IMR-90 (cell line): ENCODE measurements around the gene GAS7. TPM values are rescaled to one million over a fixed set of nuclear protein-coding genes. Genes with fewer than 3 reads are reported as not detected.

ENCODE experiments used
- ATAC-seq: fragments of 200-7000 bp; cut with Tn5 transposase; 2 replicates; pipeline ENCODE4 v1.9.1; 2020; ENCODE audit warnings: low read depth, mild to moderate bottlenecking, moderate library complexity
- BruUV-seq: library from RNA; stranded (reverse); fragments of 400-500 nt; replicated peaks from 2 replicates; lab custom pipeline; 2021; lab: Mats Ljungman, UMichigan
- CTCF ChIA-PET: fragments of 300-600 bp; formaldehyde crosslinking; extraction: SDS; loops from one replicate; lab custom pipeline; 2021; ENCODE audit warnings: antibody characterized with exemption; lab: Yijun Ruan, JAX
- POLR2A ChIA-PET: fragments of 300-600 bp; sonication (Branson Sonifier 250); formaldehyde crosslinking; loops from one replicate; lab custom pipeline; 2022; ENCODE audit warnings: antibody characterized with exemption; ENCODE audit not compliant: unreplicated experiment; lab: Charles Lee
- DNase-seq: peaks from one replicate; pipeline ENCODE4 v3.0.0; 2013
- H2AFZ ChIP-seq: replicated peaks from 2 replicates; pipeline ENCODE3; 2013; ENCODE audit warnings: low read length, mild to moderate bottlenecking; ENCODE audit not compliant: poor library complexity
- H2AK5ac ChIP-seq: 2 replicates; pipeline ENCODE4 v1.6.1; 2013; ENCODE audit warnings: low read depth, low read length, inconsistent platforms
- H2AK9ac ChIP-seq: replicated peaks from 2 replicates; pipeline ENCODE3; 2013; ENCODE audit warnings: mild to moderate bottlenecking, low read depth, low read length, moderate library complexity; ENCODE audit not compliant: poor library complexity
- H2BK120ac ChIP-seq: 2 replicates; pipeline ENCODE4 v1.6.1; 2013; ENCODE audit warnings: low read depth, low read length, inconsistent platforms
- H2BK15ac ChIP-seq: 3 replicates; pipeline ENCODE4 v1.6.1; 2013; ENCODE audit warnings: low read depth, low read length, inconsistent platforms
- H2BK20ac ChIP-seq: 2 replicates; pipeline ENCODE4 v1.6.1; 2013; ENCODE audit warnings: low read depth, mild to moderate bottlenecking, inconsistent platforms, low read length, moderate library complexity
- H2BK5ac ChIP-seq: 2 replicates; pipeline ENCODE4 v1.6.1; 2013; ENCODE audit warnings: mild to moderate bottlenecking, low read depth, low read length, inconsistent platforms; ENCODE audit not compliant: poor library complexity, severe bottlenecking
- H3K14ac ChIP-seq: replicated peaks from 2 replicates; pipeline ENCODE4 v1.6.1; 2013; ENCODE audit warnings: low read depth, low read length, inconsistent platforms
- H3K18ac ChIP-seq: 2 replicates; pipeline ENCODE4 v1.6.1; 2013; ENCODE audit warnings: low read depth, low read length, control low read depth
- H3K23ac ChIP-seq: 2 replicates; pipeline ENCODE4 v1.6.1; 2013; ENCODE audit warnings: low read depth, low read length, inconsistent platforms
- H3K27ac ChIP-seq: 2 replicates; pipeline ENCODE4 v1.5.1; 2013; ENCODE audit warnings: mild to moderate bottlenecking, control low read depth, low read length; ENCODE audit not compliant: insufficient read depth
- H3K27me3 ChIP-seq: 2 replicates; pipeline ENCODE4 v1.6.1; 2013; ENCODE audit warnings: low read length; ENCODE audit not compliant: control insufficient read depth, insufficient read depth
- H3K36me3 ChIP-seq: 2 replicates; pipeline ENCODE4 v1.6.1; 2013; ENCODE audit warnings: low read length, mixed read lengths; ENCODE audit not compliant: control insufficient read depth, insufficient read depth
- H3K4ac ChIP-seq: 2 replicates; pipeline ENCODE4 v1.6.1; 2013; ENCODE audit warnings: low read depth, low read length, inconsistent platforms
- H3K4me1 ChIP-seq: 2 replicates; pipeline ENCODE4 v1.6.1; 2013; ENCODE audit warnings: low read length, mixed read lengths; ENCODE audit not compliant: control insufficient read depth, insufficient read depth
- H3K4me2 ChIP-seq: 2 replicates; pipeline ENCODE4 v1.6.1; 2013; ENCODE audit warnings: low read depth, mild to moderate bottlenecking, control low read depth, low read length, moderate library complexity
- H3K4me3 ChIP-seq: 2 replicates; pipeline ENCODE4 v1.5.1; 2013; ENCODE audit warnings: low read depth, mild to moderate bottlenecking, control low read depth, low read length, moderate library complexity; ENCODE audit not compliant: insufficient read depth
- H3K56ac ChIP-seq: 2 replicates; pipeline ENCODE4 v1.6.1; 2013; ENCODE audit warnings: low read length, inconsistent platforms; ENCODE audit not compliant: insufficient read depth; ENCODE audit errors: extremely low read depth
- H3K79me1 ChIP-seq, 2 experiments: 2 replicates each; pipeline ENCODE4 v1.6.1; 2013; ENCODE audit warnings: low read length in 2 of 2, inconsistent platforms in 1 of 2, low read depth in 1 of 2
- H3K9ac ChIP-seq: 2 replicates; pipeline ENCODE4 v1.6.1; 2013; ENCODE audit warnings: low read depth, low read length, control low read depth
- H3K9me1 ChIP-seq: 2 replicates; pipeline ENCODE4 v1.6.1; 2013; ENCODE audit warnings: low read length, inconsistent platforms; ENCODE audit not compliant: insufficient read depth
- H3K9me3 ChIP-seq: 2 replicates; pipeline ENCODE4 v1.6.1; 2013; ENCODE audit warnings: low read length; ENCODE audit not compliant: control insufficient read depth, insufficient read depth
- H4K20me1 ChIP-seq: 2 replicates; pipeline ENCODE4 v1.6.1; 2013; ENCODE audit warnings: low read length, inconsistent platforms; ENCODE audit not compliant: insufficient read depth
- H4K5ac ChIP-seq: 2 replicates; pipeline ENCODE4 v1.6.1; 2013; ENCODE audit warnings: mild to moderate bottlenecking, low read depth, low read length, control low read depth
- H4K8ac ChIP-seq, 2 experiments: 2 replicates each; pipeline ENCODE4 v1.6.1; 2013; ENCODE audit warnings: low read depth in 2 of 2, low read length in 2 of 2, control low read depth in 1 of 2, inconsistent platforms in 1 of 2
- H4K91ac ChIP-seq: 2 replicates; pipeline ENCODE4 v1.6.1; 2013; ENCODE audit warnings: low read depth, low read length, inconsistent platforms; ENCODE audit not compliant: insufficient read depth
- CEBPB ChIP-seq: IDR thresholded peaks from 2 replicates; pipeline ENCODE4 v1.6.1; 2012; ENCODE audit warnings: low read depth, low read length, improper control_type of control experiment
- CHD1 ChIP-seq: IDR thresholded peaks from 2 replicates; pipeline ENCODE4 v1.6.1; 2012; ENCODE audit warnings: low read depth, low read length, improper control_type of control experiment
- ELK1 ChIP-seq: fragments of 150-350 bp; IDR thresholded peaks from 2 replicates; pipeline ENCODE4 v1.6.1; 2016; ENCODE audit warnings: low read depth, mild to moderate bottlenecking, low read length, moderate library complexity, borderline replicate concordance
- FOS ChIP-seq: fragments of 150-350 bp; IDR thresholded peaks from 2 replicates; pipeline ENCODE4 v1.6.1; 2016; ENCODE audit warnings: low read depth, low read length
- MAZ ChIP-seq: IDR thresholded peaks from 2 replicates; pipeline ENCODE4 v1.6.1; 2012; ENCODE audit warnings: low read depth, mild to moderate bottlenecking, low read length, improper control_type of control experiment, moderate library complexity, borderline replicate concordance
- MXI1 ChIP-seq: IDR thresholded peaks from 2 replicates; pipeline ENCODE4 v1.6.1; 2012; ENCODE audit warnings: low read depth, mild to moderate bottlenecking, low read length, moderate library complexity, borderline replicate concordance
- NFE2L2 ChIP-seq: fragments of 150-350 bp; IDR thresholded peaks from 2 replicates; pipeline ENCODE4 v1.6.1; 2016; ENCODE audit warnings: low read depth, mild to moderate bottlenecking, low read length
- POLR2A ChIP-seq: IDR thresholded peaks from 2 replicates; pipeline ENCODE4 v1.6.1; 2012; ENCODE audit warnings: mild to moderate bottlenecking, low read depth, low read length
- RAD21 ChIP-seq: IDR thresholded peaks from 2 replicates; pipeline ENCODE4 v1.6.1; 2012; ENCODE audit warnings: low read length, improper control_type of control experiment
- SMC3 ChIP-seq: fragments of 150-350 bp; IDR thresholded peaks from 2 replicates; pipeline ENCODE4 v1.6.1; 2016; ENCODE audit warnings: low read depth, mild to moderate bottlenecking, antibody characterized with exemption, low read length, moderate library complexity
- USF2 ChIP-seq: fragments of 150-350 bp; IDR thresholded peaks from 2 replicates; pipeline ENCODE4 v1.6.1; 2017; ENCODE audit warnings: mild to moderate bottlenecking, antibody characterized with exemption, low read length, low read depth
- WGBS, 2 experiments: methylation state at CpG; one replicate each; pipeline versions ENCODE4 v1.1.5 to v1.1.7; 2013; ENCODE audit warnings: missing lambda C conversion rate in 2 of 2; ENCODE audit not compliant: insufficient read length in 1 of 2; ENCODE audit errors: extremely low coverage in 2 of 2; 5-methylcytosine and 5-hydroxymethylcytosine counted together
- dilution Hi-C: fragments of 300-500 bp; cut with HindIII; formaldehyde crosslinking; loops from one replicate; pipeline ENCODE4 v1.14.3; 2018; ENCODE audit warnings: low sequenced_read_pairs; ENCODE audit not compliant: unreplicated experiment
- in situ Hi-C: fragments of 300-500 bp; cut with MboI; formaldehyde crosslinking; loops from 3 replicates; pipeline ENCODE4 v1.14.3; 2019; ENCODE audit warnings: low sequenced_read_pairs, inconsistent platforms, mixed read lengths
- intact Hi-C: fragments of 100-400 bp; cut with micrococcal nuclease; formaldehyde crosslinking; loops from 2 replicates; pipeline ENCODE4 v1.10.0; 2022
- polyA plus RNA-seq, 3 experiments: library from polyadenylated mRNA; depleted of rRNA; stranded (reverse); fragments of >200 nt; gene quantifications; 2 replicates each; pipeline ENCODE4 v1.2.3, GENCODE V29; 2012; ENCODE audit warnings: low replicate concordance in 1 of 3
- total RNA-seq: library from RNA; depleted of rRNA; stranded (reverse); fragments of >200 nt; gene quantifications from 2 replicates; pipeline ENCODE4 v1.2.3, GENCODE V29; 2012

The GAS7 gene
- total and polyA plus RNA-seq, 2 of the 4 experiments (the other 2 are of a cell fraction), result 4.6 to 5.0 TPM

- in situ Hi-C loops, result no loop called here
- BruUV-seq, result no TSS peak
- Histone ChIP-seq H3K27ac (peak overlapping the region; percentile 62; the same call in 1 of the 2 replicates), H2AK9ac (peak overlapping the region; percentile 5), H3K4me2 (no peak overlapping the region; the same call in 1 of the 2 replicates), H3K79me1 (peaks cover 4 to 7% of the 10 kb centered on the region in 2 experiments; a peak in 2 of 4 replicates), H2BK15ac (no peak overlapping the region), H2AK5ac (0 out of 2 replicates have a peak overlapping the region, but pooled peaks have one; percentile 2), H3K23ac (no peak overlapping the region), H4K8ac (no peak overlapping the region; a peak in 1 of 4 replicates), H3K4me3 (no peak overlapping the region), H3K18ac (peak overlapping the region; percentile 3; the same call in 1 of the 2 replicates), H3K36me3 (no peaks in the 10 kb centered on the region), H4K91ac (peak overlapping the region; percentile 23; the same call in 1 of the 2 replicates), H3K9me1 (peaks cover 9% of the 10 kb centered on the region), H2BK120ac (peak overlapping the region; percentile 11; the same call in 1 of the 2 replicates), H3K9me3 (no peaks in the 10 kb centered on the region), H2BK20ac (no peak overlapping the region; the same call in none of the 2 replicates), H3K4me1 (peaks cover 14% of the 10 kb centered on the region), H4K5ac (peak overlapping the region; percentile 7; the same call in 1 of the 2 replicates), H2AFZ (peak overlapping the region; percentile 61), H3K14ac (no peak overlapping the region), H3K4ac (no peak overlapping the region; the same call in 1 of the 2 replicates), H4K20me1 (no peaks in the 10 kb centered on the region), H3K9ac (no peak overlapping the region), H3K27me3 (no peaks in the 10 kb centered on the region), H3K56ac (no peak overlapping the region), H2BK5ac (no peak overlapping the region)
- dilution Hi-C loops, result no loop called here
- 60% methylated on average over 3 of the region's 8 CpGs; no CpG with 5 or more reads in 1 of the 2 experiments for WGBS, 2 experiments
- ChIA-PET CTCF (interaction anchor here (0.6 kb wide), 1 partner anchor 218 kb away, joined by 4 read pairs; no protein-coding TSS in a partner anchor), POLR2A (no interaction called here)
- intact Hi-C loops, result no loop called here
- ATAC-seq, result peak; percentile 78
- TF ChIP-seq MXI1 (no peak), RAD21 (no peak), POLR2A (no peak), FOS (0 out of 2 replicates have a peak, but pooled peaks have one; percentile 32), CEBPB (peak; percentile 71), ELK1 (no peak), SMC3 (no peak), MAZ (no peak), USF2 (no peak), CHD1 (no peak), NFE2L2 (no peak)
- peak; percentile 57 for DNase-seq
Measured at GRCh38 chr17:10099051-10099571, 99.3 kb downstream of the GAS7 start.
